ENCODE results near the gene RBMS3.
"Not testable (repeated sequence)": the region's sequence is repeated elsewhere in the genome, so short reads cannot be mapped to it uniquely, and the experiment has no call there.

RBMS3 gene

DNA sequence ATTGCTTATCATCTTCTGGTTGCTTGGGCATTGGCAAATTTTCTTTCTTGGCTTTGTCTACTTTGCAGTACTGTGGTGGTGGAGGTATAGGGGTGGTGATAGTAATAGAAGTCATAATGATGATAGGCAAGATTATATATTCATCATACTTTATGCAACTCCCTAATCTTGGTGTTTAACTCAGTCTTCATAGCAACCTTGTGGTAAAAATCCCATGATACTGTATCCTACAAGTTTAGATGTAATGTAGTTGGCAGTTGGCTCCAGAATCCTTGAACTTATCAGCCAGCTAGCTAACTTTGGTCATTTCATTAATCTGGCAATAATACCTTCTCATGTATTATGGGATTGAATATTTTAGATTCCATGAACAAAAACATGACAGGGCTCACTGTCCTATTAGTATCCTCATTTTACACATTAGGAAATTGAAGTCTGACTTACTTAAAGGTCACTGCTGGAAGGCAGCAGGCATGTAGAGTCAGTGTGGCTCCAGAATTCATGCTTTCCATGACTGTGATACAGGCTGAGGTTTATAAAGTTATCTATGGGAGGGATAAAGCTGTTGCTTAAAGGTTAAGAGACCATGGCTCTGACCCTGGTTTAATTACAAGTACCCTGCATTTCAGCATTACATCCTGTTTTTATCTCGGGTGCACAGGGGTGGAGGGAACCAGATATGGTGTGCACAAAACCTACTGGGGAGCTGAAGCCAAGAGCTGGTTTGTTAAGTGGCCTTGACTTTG is 33.3 kb downstream of the RBMS3 start:
- DNase-seq = no peak

DNA sequence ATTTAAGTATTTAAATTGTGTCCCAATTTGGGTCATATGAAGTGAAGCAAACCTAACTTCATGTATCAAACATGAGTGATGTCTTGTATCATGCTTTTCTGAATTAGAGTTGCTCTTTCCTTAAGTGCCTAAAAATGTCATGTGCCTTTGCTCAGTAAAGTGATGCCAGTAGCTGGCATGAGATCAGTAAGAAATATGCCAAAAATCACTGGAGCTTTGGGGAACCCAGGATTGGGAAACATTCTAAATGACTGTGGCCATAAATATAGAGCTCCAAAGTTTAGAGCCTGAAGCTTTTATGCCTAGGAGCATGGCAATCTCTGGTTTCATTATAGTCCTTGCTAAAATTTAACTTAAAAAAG is 33.8 kb downstream of the RBMS3 start:
- DNase-seq = no peak

DNA sequence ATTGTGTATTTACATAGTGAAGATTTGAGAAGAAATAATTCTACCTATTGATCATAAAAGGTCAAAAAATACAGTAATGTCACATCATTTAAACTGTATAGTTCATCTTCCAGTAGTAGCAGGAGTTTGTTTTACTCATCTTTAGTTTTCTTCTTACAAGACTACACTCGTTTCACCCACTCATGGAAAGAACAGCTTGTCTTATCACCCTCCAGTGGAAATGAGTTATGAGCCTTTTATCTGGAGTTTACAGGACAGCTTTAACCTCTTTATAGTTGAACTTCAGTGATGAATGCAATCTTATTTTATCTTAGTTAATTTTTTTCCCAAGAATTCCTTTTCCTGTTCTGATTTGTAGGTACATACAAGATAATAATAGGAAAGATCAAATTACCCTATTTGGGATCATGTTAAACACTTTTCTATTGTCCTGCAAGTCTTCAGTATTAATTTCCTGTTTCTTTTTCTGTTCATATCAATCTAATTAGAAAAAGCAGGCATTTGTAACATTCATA is 36.8 kb downstream of the RBMS3 start:
- peak; percentile 44 for DNase-seq

DNA sequence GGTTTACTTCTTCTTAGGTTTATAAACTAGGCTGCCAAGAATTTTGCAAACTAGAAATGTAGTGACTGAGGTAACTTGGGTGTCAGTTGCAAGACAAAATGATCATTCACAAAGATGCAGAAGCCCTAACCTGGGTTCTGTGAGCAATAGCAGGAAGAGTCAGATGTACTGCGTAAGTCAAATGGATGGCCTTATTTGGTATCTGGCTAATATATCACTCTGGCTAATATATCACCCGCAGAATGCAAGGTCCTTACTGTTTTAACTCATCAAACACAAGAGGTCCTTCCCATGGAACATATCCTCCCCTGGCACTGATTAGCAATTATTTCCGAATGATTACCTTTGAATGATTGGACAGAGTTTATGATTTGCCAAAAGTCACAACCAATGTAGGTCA is 37.4 kb downstream of the RBMS3 start:
- DNase-seq = peak; percentile 44

DNA sequence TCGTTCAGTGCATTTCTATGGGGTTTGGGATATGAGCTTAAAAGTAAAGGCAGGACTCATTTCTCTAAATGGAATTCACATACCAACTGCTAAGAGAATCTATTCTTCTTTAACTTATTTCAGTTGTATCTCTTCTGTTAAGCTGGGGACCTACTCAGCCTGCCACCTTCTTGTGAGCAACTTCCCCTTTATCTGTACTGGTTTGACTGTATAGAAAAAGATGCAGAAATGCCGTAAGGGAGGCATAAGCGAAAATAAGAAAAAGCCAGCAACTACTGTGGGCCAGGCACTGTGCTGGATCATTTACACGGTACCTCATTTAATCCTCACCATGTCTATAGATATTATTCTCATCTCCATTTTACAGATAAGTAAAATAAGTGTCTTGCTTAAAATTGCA is 38.4 kb downstream of the RBMS3 start:
- no peak for DNase-seq

DNA sequence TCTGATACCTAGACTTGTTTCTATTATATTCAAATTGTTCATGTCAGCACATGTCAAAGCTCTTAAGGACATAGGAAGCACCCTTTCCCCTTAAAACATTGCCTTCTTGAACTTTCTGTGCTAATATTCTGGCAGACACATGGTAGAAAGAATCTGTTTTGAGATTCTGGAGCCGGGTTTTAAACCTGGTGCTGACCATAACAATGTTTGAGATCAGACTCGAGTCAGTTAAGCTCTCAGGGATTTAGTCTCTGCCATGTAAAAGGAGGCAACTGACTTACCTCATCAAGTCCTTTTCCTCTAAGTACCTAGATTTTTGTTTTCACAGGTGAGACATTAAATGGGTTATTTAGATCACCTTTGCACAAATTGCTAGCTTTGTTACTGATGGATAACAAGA is 38.9 kb downstream of the RBMS3 start:
- no peak for DNase-seq

DNA sequence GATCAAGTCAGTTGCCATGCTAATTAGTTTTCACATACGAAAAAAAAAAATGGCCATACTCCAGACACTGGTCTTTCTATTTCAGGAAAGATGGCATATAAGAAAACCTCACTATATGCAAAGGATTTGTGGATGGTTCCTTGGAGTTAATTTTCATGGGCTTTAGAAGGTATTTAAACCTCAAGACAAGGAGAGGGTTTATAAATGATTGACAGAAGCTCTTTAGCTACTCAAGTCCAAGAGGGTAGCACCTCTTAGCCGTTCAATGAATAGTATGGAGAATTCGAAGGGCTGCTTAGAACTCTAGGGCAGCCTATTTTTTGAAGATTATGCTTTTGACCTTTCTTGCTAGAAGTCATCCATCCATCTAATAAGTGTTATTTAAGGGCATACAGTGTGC is 41.7 kb downstream of the RBMS3 start:
- DNase-seq = no peak

DNA sequence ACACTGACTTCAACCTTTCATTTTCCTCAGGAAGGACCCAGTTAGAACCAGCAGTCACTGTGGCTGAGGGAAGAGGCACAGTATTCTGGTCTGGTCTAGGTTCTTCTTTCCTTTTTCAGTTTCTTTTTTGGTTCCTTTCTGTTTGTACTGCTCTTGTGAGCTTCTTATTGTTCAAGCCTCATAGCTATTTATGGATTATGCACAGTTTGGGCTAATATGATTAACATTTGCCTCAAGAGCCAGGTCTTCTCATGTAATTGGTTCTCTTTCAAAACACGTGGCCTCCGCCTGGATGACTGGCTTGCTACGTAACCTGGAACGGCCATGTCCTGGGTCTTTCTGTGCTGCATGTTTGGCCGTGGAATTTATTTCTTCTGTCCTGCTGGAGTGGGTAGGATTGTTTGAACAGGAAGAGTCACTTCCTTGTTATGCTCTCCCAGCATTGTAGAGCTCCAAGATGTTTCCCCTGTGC is 43.3 kb downstream of the RBMS3 start:
- no peak for DNase-seq

DNA sequence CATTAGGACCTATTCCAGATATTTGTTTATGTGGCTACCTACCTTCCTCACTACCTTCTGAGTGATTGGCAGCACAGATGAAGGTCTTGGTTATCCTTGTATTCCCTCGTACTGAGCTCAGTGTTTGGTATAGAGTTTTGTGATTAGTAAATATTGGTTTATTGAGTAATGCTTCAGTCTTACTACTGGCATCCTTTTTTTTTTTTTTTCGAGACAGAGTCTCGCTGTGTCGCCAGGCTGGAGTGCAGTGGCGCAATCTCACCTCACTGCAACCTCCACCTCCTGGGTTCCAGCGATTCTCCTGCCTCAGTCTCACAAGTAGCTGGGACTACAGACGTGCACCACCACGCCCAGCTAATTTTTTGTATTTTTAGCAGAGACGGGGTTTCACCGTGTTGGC is 45.7 kb downstream of the RBMS3 start:
- not testable (repeated sequence) for DNase-seq

DNA sequence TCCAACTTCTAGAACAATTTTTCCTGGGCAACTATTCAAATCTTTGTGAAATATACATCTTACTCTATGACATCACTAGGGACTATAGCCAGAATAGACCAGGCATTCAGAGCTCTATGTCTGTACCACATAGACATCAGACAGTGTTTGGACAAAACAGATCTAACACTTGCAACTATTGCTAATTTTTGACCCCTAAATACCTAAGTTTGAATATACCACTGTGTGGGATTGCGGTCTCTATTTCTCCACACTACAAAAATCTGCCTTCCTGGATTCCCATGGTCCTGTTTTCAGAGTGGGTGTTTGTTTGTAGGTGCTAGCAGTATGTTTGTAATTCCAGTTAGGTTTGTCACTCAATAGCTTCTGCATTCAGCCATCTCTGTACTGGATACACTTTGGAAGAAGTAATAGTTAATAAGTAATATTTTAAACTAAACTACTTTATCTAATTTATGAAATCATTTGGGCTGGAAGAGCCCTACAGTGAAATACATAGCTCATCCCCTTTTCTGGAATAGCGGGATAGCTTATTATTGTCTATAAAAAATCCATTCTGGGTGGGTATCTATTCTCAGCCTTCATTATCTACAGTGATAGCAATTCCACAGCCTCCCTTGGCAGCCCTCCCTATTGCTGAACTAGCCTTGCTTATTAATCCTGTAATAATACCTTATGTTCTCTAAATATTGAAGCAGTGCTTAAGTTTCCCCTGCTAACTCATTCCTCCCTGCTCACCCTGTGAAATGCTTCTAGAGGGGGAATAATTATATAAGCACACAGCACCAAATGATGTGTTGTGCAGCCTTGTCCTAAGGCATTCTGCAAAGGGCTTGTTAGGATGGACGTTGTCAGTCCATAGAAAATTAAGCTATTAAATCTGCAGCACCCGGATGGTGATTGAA is 49.4 kb downstream of the RBMS3 start:
- peak; percentile 53 for DNase-seq

DNA sequence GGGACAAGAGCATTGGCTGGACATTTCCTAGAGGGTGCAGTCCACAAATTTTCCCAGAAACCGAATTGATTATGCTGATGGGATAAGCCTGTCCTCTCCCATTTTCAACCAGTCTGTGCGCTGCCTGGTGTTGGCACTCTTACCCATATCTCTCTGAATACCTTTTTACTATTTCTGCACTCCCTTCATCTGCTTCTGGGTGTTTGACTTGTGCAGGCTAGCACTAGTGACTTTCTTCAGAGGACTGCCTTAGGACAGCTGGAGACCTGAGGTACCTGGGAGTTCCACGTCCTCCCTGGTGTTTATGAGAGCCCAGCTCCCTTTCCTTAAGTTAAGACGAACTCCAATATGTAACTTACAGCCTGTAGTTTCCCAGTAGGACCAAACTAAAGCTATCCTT is 50.2 kb downstream of the RBMS3 start:
- no peak for DNase-seq

DNA sequence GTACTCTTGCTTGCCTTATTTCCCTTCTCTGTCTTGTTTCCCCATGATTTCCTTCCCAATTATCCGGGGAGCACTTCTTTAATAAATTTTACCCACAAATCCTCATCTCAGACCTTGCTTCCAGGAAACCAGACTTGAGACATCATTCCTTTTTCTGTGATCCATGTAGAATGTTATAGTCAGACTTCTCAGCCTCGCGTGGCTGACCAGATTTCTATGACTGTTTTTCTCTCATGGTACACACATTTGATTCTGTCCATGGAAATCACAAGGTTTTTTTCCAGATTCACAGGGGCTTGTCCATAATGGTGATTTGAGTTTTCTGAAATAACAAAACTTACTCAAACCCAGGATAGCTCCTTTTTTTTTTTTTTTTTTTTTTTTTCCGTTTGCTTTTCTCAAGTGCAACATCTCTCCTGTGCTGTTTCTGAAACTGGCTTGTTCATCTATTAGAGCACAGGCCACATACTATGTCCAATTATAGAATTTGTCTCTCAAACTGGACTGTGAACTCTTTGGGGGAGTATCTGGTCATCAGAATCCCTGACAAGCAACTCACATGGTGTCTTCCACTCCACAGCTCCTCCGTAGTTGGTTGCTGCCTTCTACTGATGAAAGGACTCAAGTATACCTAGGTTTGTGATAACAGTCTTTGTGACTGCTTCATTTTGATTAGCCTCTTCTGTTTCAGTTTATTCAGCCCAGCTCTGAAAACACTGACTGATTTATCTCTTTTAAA is 50.8 kb downstream of the RBMS3 start:
- DNase-seq = no peak

DNA sequence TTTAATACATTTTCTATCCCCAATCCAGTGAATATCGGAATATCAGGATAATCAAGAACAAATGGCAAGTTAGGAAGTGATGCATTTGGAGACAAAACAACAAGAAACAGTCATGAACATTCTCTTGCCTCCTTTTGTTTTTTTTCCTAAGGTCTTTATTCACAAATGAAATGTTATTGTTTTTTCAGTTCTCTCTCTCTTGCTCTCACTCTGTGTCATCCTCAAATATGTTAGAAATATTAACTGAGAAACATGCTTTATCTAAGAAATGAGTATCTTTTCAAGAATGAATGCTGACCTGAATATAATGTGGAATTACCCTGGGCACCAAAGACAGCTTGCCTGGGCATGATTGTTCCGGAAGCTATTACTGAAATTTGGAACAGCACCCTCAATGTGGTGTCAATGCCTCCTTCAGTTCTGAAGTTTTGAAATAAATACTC is 51.3 kb downstream of the RBMS3 start:
- no peak for DNase-seq

DNA sequence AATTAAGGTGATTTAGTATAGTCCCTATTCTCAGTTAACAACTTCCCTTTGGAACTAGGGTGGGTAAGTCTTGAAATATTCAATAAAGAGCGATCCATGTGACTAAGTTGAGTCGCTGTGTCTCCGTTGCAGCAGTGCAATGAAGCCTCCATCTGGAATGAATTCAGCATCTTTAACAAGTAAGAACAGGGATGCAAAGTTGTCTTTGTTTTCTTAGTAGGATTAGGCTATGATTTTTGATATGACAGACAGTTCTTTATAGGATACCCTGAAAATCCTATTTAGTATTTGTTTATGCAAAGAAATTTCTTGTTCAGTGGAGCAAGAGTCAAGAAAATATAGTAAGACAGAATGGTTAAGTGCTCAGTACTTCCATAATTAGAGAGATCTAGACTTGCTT is 52.7 kb downstream of the RBMS3 start:
- DNase-seq = no peak

DNA sequence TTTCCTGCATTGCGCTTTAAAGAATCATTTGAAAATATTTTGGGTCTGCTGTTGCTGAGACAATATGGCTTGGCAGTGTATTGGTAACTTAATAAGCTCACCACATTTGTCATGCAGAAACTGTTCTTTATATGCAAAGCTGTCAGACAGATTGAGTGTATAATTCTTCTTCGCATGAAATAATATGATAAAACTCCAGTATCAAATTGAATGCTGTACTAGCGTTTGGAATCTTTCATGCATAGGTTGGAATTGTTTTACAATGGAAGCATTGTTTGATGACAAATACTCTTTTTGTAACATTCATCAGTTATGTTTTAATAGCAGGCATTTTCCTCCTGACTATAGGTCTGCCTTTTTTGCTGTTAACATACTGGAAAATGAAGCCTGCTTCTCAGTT is 53.8 kb downstream of the RBMS3 start:
- no peak for DNase-seq

DNA sequence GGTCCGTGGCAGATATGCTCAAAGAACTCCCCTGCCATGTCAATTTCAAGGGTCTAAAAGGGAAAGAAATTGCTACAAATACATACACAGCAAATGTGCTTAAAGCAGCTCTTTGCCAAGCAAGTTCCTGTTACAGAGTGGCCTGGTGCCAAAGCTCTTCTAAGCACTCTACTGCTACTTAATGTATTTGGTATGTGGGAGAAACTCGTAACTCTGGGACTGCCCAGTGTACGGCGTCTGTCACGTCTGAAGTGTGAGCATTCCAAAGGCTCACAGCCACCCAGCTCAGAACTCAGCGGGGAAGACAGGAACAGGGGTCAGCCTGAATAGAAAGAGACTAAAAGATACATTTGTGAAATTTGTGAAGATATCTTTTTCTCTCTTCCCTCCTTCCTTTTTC is 54.6 kb downstream of the RBMS3 start:
- DNase-seq = peak; percentile 94

DNA sequence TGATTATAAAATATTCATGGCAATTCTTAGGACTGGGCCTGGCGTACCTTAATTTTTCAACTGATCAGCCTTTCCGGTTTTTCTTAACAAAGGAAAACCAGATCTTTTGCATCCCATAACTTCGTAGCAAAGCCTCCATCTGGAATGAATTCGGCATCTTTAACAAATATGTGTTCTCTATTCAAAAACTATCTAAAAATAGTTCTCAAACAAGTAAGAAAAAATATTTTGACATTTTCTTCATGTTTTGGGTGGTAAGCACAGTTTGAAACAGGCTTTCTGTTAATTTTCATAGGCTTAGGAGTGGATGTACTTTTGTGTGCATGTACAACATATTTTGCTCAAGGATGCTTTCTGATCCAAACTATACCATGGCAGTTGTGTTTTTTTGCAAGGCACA is 55.1 kb downstream of the RBMS3 start:
- no peak for DNase-seq

DNA sequence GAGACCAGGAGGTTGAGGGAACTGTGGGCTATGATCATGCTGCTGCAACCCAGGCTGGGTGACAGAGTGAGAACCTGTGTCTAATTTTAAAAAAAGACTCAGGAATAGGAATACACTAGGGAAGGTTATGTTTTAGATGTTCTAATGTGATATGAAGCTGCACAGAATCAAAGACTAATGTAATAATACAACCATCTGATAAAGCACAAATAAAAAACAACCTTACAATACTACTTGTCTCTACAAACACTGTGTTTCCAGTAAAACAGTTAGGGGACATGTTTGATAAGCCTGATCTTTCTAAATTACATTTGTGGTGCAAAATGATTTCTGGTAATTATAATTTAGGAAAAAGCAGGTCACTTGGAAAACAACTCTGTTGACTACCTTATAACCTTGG is 56.7 kb downstream of the RBMS3 start:
- no peak for DNase-seq

DNA sequence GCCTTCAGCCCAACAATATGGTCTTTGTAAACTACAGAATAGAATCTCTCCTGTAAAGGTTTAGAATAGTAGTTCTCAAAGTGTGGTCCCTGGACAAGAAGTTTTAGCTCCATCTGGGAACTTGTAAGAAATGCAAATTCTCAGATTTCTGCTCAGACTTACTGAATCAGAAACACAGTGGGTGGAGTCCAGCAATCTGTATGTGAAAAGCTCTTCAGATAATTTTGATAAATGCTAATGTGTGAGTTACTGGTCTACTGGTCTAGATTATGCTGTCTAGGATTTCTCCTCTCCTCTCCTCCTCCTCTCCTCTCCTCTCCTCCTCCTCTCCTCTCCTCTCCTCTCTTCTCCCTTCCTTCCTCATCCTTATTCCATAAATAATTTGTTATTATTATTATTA is 57.5 kb downstream of the RBMS3 start:
- no peak for DNase-seq

DNA sequence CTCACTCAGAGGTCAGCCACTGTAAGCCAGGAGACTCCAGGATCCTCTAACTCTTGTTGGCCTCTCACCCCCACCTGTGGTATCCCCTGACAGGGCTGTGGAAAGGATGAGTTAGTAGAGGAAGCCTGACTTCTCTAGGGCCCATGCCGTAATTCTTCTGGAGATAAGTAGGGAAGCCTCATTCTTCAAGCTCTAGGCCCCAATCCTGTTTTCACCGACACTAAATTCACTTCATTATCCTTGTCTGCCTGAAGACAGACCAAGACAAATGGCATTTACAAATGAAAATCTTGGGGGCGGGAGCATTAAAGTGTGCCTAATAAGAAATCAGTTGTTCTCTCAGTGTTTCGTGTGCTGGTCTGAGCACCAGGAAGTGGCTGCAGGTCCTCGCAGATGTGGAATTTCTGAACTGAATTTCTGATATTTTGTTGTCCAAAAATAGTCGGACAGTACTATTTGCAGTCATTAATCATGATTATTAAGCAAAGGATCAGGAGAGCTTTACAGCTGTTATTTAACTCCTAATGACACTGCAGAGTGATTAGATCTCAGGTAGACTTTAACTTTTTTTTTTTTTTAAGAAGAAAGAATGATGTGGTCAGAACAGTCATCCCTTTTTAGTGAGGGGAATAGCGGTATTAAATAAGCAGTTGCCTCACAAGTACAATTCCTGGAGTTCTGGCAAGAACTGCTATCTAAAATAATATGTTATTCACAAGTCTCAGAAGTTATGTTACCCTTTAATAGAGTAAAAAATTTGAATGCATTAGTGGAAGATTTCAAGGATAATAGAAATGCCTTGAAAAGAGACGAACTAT is 58.4 kb downstream of the RBMS3 start:
- DNase-seq = no peak

DNA sequence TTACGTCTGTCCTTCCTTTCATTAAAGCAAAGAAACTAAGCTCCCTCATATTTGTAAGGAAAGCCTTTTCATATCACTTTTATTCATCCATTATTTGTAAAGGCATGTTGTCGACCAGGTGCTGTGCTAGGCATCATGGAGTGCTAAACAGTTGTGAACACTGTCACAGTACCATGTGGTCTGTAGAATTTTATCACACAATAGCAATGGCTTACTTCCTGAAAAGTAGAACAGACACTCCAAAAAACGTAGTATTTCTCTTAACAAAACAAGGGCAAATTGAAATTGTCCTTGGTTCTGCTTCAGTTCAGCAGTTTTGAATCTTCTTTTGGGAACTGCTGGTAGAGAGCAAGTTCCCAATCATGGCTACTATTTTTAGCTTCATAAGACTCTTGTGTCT is 63.3 kb downstream of the RBMS3 start:
- no peak for DNase-seq

DNA sequence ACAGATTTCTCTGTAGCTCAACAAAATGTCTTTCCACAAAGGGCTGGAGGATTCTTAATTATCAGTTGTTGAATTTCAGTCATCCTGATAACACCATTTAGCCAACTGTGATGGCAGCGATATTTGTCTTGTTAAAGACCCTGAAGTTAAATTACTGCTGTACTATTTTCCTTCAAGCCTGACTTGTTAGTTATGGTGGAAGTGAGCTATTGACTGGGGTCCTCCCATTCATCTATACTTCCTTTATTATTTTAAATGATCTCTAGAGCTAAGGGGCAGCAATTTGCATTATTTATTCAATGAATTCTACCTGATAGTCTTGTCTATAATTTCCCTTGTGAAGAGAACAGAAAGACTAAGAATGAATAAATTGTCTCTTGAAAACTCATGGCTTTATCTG is 64.1 kb downstream of the RBMS3 start:
- DNase-seq = no peak
